D341Med (cell line): ENCODE measurements around the gene MPIG6B.

Experiments used
- DNase-seq: peaks from one replicate; pipeline ENCODE4 v3.0.0; 2012; ENCODE audit warnings: low spot score

Gene MPIG6B

GRCh38 chr6:31737991-31738979, 15.1 kb downstream of the MPIG6B start:
- DNase-seq: no peak

- peak; percentile 94 for DNase-seq
These were observed 16.6 kb downstream of the MPIG6B start, which contains the start of gene MSH5 for GRCh38 chr6:31739639-31740396. MSH5 (plus strand) TSS chr6:31740005; CDS start chr6:31740467, 462 bp downstream.

- DNase-seq: no peak
These were observed 17.4 kb downstream of the MPIG6B start for GRCh38 chr6:31740397-31741223.

- DNase-seq: no peak
These were observed 18.6 kb downstream of the MPIG6B start for GRCh38 chr6:31741815-31742214.

- no peak for DNase-seq
These were observed 19.7 kb downstream of the MPIG6B start for GRCh38 chr6:31742894-31743293.

GRCh38 chr6:31744422-31744821, 21.2 kb downstream of the MPIG6B start:
- DNase-seq: peak; percentile 60

GRCh38 chr6:31749301-31750036, 26.3 kb downstream of the MPIG6B start:
- no peak for DNase-seq

- no peak for DNase-seq
These were observed 27.3 kb downstream of the MPIG6B start for GRCh38 chr6:31750411-31751022.

- DNase-seq: no peak
These were observed 29.7 kb downstream of the MPIG6B start for GRCh38 chr6:31752739-31753319.

GRCh38 chr6:31758281-31758680, 35.1 kb downstream of the MPIG6B start:
- no peak for DNase-seq

GRCh38 chr6:31760790-31761189, 37.6 kb downstream of the MPIG6B start:
- DNase-seq: no peak

- DNase-seq: no peak
These were observed 38.2 kb downstream of the MPIG6B start for GRCh38 chr6:31761343-31761742.

- no peak for DNase-seq
These were observed 39.2 kb downstream of the MPIG6B start, which contains the start of gene SAPCD1 for GRCh38 chr6:31762356-31762755. SAPCD1 (plus strand) TSS chr6:31762656; CDS start chr6:31763055, 399 bp downstream.

GRCh38 chr6:31762878-31763618, 39.9 kb downstream of the MPIG6B start:
- DNase-seq: no peak

GRCh38 chr6:31763619-31763940, 40.4 kb downstream of the MPIG6B start:
- DNase-seq: no peak

GRCh38 chr6:31764198-31764597, 41.0 kb downstream of the MPIG6B start:
- no peak for DNase-seq

GRCh38 chr6:31765559-31765909, 42.4 kb downstream of the MPIG6B start:
- no peak for DNase-seq

- DNase-seq: no peak
These were observed 43.0 kb downstream of the MPIG6B start for GRCh38 chr6:31765910-31766794.
